Parathyroid adenoma (tissue), 2 donors: ENCODE data around the gene SAMD4A.

Experiments used
- H2AFZ ChIP-seq: fragments of 300-600 bp; sonication (generic); one replicate; pipeline ENCODE4 v1.7.0; 2017; ENCODE audit warnings: antibody characterized with exemption, mild to moderate bottlenecking
- H3K27ac ChIP-seq: fragments of 300-600 bp; sonication (generic); one replicate; pipeline ENCODE4 v1.7.0; 2017
- H3K27me3 ChIP-seq: fragments of 300-600 bp; sonication (generic); one replicate; pipeline ENCODE4 v1.7.0; 2017; ENCODE audit warnings: low read length; ENCODE audit not compliant: control insufficient read depth, insufficient read depth
- H3K36me3 ChIP-seq: fragments of 300-600 bp; sonication (generic); one replicate; pipeline ENCODE4 v1.7.0; 2017; ENCODE audit warnings: low read length; ENCODE audit not compliant: control insufficient read depth, insufficient read depth
- H3K4me1 ChIP-seq: fragments of 300-600 bp; sonication (generic); one replicate; pipeline ENCODE4 v1.7.0; 2017; ENCODE audit warnings: control low read depth
- H3K4me2 ChIP-seq: fragments of 300-600 bp; sonication (generic); one replicate; pipeline ENCODE4 v1.7.0; 2017; ENCODE audit warnings: low read length
- H3K4me3 ChIP-seq: fragments of 300-600 bp; sonication (generic); one replicate; pipeline ENCODE4 v1.7.0; 2017; ENCODE audit warnings: low read depth, low read length
- H3K79me2 ChIP-seq: fragments of 300-600 bp; sonication (generic); one replicate; pipeline ENCODE4 v1.7.0; 2017; ENCODE audit warnings: control low read depth
- H3K9ac ChIP-seq: fragments of 300-600 bp; sonication (generic); one replicate; pipeline ENCODE4 v1.7.0; 2017; ENCODE audit warnings: mild to moderate bottlenecking
- H3K9me3 ChIP-seq: fragments of 300-600 bp; sonication (generic); one replicate; pipeline ENCODE4 v1.7.0; 2017; ENCODE audit warnings: low read length; ENCODE audit not compliant: control insufficient read depth
- TF ChIP-seq, protein P1 (sequence below): fragments of 300-600 bp; sonication (generic); IDR thresholded peaks from one replicate; pipeline ENCODE4 v1.7.0; 2017; ENCODE audit warnings: antibody characterized with exemption, mild to moderate bottlenecking
- donor health status: primary hyperparathyroidism.

The SAMD4A gene

DNA sequence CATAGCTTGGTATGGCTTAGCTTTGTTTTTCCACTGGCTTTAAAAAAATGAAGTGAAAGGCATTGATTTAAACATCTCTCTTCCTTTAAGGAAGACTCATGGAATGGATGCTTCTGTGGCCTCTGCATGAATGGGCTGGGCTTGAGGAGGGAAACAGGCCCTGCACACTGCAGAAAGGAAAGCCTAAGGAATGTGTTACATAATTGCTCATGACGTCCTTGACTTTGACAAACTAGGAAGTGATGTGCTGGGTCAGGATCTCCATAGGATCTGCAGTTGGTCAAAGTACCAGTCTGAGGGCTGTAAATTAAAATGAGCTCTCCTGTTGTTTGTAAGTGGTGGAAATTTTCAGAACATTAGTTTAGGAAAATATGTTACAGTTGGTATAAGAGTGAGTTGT, 12.7 kb downstream of the SAMD4A start:
- Histone ChIP-seq H3K27me3 (no peaks in the 10 kb centered on the region), H3K9ac (no peak overlapping the region), H3K79me2 (no peaks in the 10 kb centered on the region), H3K4me2 (no peak overlapping the region), H3K36me3 (no peaks in the 10 kb centered on the region), H2AFZ (no peak overlapping the region), H3K27ac (no peak overlapping the region), H3K9me3 (no peaks in the 10 kb centered on the region), H3K4me3 (no peak overlapping the region), H3K4me1 (no peaks in the 10 kb centered on the region)
- TF ChIP-seq, protein P1, sequence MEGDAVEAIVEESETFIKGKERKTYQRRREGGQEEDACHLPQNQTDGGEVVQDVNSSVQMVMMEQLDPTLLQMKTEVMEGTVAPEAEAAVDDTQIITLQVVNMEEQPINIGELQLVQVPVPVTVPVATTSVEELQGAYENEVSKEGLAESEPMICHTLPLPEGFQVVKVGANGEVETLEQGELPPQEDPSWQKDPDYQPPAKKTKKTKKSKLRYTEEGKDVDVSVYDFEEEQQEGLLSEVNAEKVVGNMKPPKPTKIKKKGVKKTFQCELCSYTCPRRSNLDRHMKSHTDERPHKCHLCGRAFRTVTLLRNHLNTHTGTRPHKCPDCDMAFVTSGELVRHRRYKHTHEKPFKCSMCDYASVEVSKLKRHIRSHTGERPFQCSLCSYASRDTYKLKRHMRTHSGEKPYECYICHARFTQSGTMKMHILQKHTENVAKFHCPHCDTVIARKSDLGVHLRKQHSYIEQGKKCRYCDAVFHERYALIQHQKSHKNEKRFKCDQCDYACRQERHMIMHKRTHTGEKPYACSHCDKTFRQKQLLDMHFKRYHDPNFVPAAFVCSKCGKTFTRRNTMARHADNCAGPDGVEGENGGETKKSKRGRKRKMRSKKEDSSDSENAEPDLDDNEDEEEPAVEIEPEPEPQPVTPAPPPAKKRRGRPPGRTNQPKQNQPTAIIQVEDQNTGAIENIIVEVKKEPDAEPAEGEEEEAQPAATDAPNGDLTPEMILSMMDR: no peak

DNA sequence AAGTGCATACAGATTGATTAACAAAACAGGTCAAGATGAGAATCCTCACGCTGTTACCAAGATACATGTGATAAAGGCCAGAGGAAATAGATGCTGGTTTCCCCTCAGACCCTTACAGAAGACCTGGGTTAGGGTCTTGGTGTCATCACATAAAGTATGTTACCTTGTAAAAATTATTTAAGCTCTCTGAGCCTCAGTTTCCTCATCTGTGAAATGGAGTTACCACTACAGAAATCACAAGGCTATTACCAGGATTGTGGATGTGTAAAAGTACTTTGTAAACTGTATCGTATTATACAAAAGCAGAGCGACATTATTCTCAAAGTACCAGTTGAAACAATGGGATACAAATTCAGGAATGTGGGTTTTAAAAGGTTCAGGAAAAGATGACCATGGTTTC, 14.0 kb downstream of the SAMD4A start:
- Histone ChIP-seq H3K4me1 (no peaks in the 10 kb centered on the region), H3K27me3 (no peaks in the 10 kb centered on the region), H3K79me2 (peaks cover 3% of the 10 kb centered on the region), H3K9ac (no peak overlapping the region), H2AFZ (no peak overlapping the region), H3K36me3 (no peaks in the 10 kb centered on the region), H3K4me3 (no peak overlapping the region), H3K27ac (no peak overlapping the region), H3K9me3 (no peaks in the 10 kb centered on the region), H3K4me2 (no peak overlapping the region)
- TF ChIP-seq, protein P1: no peak

DNA sequence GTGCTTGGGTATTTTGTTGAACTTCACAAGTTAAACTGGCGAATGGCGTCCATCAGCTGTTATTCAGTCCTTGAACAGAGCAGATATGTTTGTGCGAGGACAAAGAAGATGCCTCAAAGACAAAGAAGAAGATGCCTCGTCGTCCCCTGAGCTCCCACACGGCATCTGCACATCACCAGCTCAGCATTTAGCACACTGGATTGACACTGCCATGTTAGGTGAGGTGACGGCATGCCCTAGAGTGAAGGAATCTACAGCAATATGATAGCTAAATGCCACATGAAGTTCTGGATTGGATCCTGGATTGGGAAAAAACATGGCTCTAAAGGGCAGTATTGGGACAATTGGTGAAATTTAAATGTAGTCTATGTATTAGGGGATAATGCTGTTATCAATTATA, 15.4 kb downstream of the SAMD4A start:
- Histone ChIP-seq H3K9me3 (no peaks in the 10 kb centered on the region), H3K79me2 (peaks cover 3% of the 10 kb centered on the region), H3K36me3 (no peaks in the 10 kb centered on the region), H3K27me3 (no peaks in the 10 kb centered on the region), H3K4me2 (no peak overlapping the region), H3K4me1 (no peaks in the 10 kb centered on the region), H3K4me3 (no peak overlapping the region), H3K27ac (no peak overlapping the region), H2AFZ (no peak overlapping the region), H3K9ac (no peak overlapping the region)
- TF ChIP-seq, protein P1: no peak

DNA sequence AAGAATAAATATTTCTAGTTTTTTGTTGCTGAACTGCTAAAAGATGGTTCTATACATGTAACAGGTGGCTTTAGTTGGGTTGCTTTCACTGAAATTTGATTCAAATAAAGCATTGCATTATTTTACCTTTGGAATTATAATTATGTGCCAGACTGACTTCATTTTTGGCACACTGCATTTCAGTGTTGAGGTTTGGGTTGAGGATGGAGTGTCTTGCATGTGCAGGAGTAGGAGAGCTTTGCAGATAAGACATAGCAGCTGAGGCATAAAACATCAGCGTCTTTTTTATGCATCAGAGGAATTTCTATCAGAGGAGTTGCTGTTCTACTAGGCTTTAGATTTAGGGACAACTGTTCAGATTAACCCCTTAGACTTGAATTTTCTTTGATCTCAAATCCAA, 17.2 kb downstream of the SAMD4A start:
- TF ChIP-seq, protein P1: no peak
- H3K27ac ChIP-seq: no peak overlapping the region

DNA sequence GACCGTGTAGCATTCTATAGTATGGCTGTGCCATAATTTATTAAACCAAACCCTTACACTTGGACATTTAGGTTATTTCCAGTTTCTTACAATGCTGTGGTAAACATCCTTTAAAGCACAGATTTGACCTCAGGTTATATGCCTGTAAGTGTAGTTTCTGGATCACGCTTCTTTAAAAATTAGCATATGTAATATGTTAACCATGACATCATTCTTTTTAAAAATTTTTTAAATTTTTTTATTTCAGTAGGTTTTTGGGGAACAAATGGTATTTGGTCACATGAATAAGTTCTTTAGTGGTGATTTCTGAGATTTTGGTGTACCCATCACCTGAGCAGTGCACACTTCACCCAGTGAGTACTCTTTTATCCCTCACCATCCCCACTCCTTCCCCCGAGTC, 18.3 kb downstream of the SAMD4A start:
- TF ChIP-seq, protein P1: no peak
- no peak overlapping the region for H2AFZ ChIP-seq
- no peak overlapping the region for H3K9ac ChIP-seq
- no peaks in the 10 kb centered on the region for H3K9me3 ChIP-seq
- H3K36me3 ChIP-seq: no peaks in the 10 kb centered on the region
- H3K4me3 ChIP-seq: no peak overlapping the region
- H3K4me1 ChIP-seq: no peaks in the 10 kb centered on the region
- no peak overlapping the region for H3K27ac ChIP-seq
- no peak overlapping the region for H3K4me2 ChIP-seq
- peaks cover 3% of the 10 kb centered on the region for H3K79me2 ChIP-seq
- no peaks in the 10 kb centered on the region for H3K27me3 ChIP-seq

More for the DNA sequence above, 17.2 kb downstream of the SAMD4A start:
- Histone ChIP-seq H2AFZ (no peak overlapping the region), H3K36me3 (no peaks in the 10 kb centered on the region), H3K4me1 (no peaks in the 10 kb centered on the region), H3K79me2 (peaks cover 3% of the 10 kb centered on the region), H3K27me3 (no peaks in the 10 kb centered on the region), H3K9me3 (no peaks in the 10 kb centered on the region), H3K4me2 (no peak overlapping the region), H3K9ac (no peak overlapping the region), H3K4me3 (no peak overlapping the region)
